Liver (tissue), 9 donors: ENCODE measurements around the gene LIMCH1. TPM values are rescaled to one million over a fixed set of nuclear protein-coding genes. Genes with fewer than 3 reads are reported as not detected.

Experiments
- DNase-seq: peaks from one replicate; pipeline ENCODE4 v3.0.0-alpha.2; 2017; ENCODE audit warnings: low spot score
- H3K27ac ChIP-seq, 2 donors: one replicate each; pipeline ENCODE4 v1.7.0; 2013; ENCODE audit warnings: inconsistent platforms in 2 of 2, low read length in 2 of 2, control low read depth in 1 of 2, low read depth in 1 of 2, mild to moderate bottlenecking in 1 of 2
- H3K27me3 ChIP-seq, 4 donors: one replicate each; pipeline versions ENCODE4 v1.6.1 to v1.7.0; 2013; ENCODE audit warnings: low read length in 3 of 4, inconsistent platforms in 1 of 4, mild to moderate bottlenecking in 1 of 4, moderate library complexity in 1 of 4; ENCODE audit not compliant: control insufficient read depth in 4 of 4, insufficient read depth in 4 of 4
- H3K36me3 ChIP-seq, 4 donors: one replicate each; pipeline versions ENCODE4 v1.6.1 to v1.7.0; 2013; ENCODE audit warnings: low read length in 3 of 4, mild to moderate bottlenecking in 3 of 4, low read depth in 1 of 4, moderate library complexity in 1 of 4; ENCODE audit not compliant: control insufficient read depth in 4 of 4, insufficient read depth in 3 of 4
- H3K4me1 ChIP-seq, 4 donors: one replicate each; pipeline versions ENCODE4 v1.6.1 to v1.7.0; 2013; ENCODE audit warnings: low read length in 3 of 4, mild to moderate bottlenecking in 3 of 4, moderate library complexity in 1 of 4; ENCODE audit not compliant: control insufficient read depth in 4 of 4, insufficient read depth in 4 of 4
- H3K4me3 ChIP-seq, 3 donors: one replicate each; pipeline versions ENCODE4 v1.6.1 to v1.7.0; 2013; ENCODE audit warnings: low read length in 3 of 3, control low read depth in 1 of 3, low read depth in 1 of 3, mild to moderate bottlenecking in 1 of 3
- H3K9ac ChIP-seq, 2 donors: one replicate each; pipeline ENCODE4 v1.7.0; 2013; ENCODE audit warnings: low read length in 2 of 2, mild to moderate bottlenecking in 2 of 2, moderate library complexity in 2 of 2, control low read depth in 1 of 2, low read depth in 1 of 2
- H3K9me3 ChIP-seq, 4 donors: one replicate each; pipeline versions ENCODE4 v1.6.1 to v1.7.0; 2013; ENCODE audit warnings: low read length in 3 of 4; ENCODE audit not compliant: control insufficient read depth in 4 of 4
- CTCF ChIP-seq: fragments of 150-350 bp; IDR thresholded peaks from 2 replicates; pipeline ENCODE4 v1.5.1; 2017; ENCODE audit warnings: improper control_type of control experiment, low read depth, low read length; ENCODE audit not compliant: missing input control
- EGR1 ChIP-seq, 2 donors: IDR thresholded peaks; 2 replicates each; pipeline ENCODE4 v1.6.1; 2016 to 2018; ENCODE audit warnings: antibody characterized with exemption in 2 of 2, low read depth in 2 of 2
- FOXA1 ChIP-seq: IDR thresholded peaks from 2 replicates; pipeline ENCODE4 v1.6.1; 2016; ENCODE audit warnings: antibody characterized with exemption
- HNF4G ChIP-seq: IDR thresholded peaks from 2 replicates; pipeline ENCODE4 v1.6.1; 2016; ENCODE audit warnings: antibody characterized with exemption
- MAX ChIP-seq: IDR thresholded peaks from 2 replicates; pipeline ENCODE4 v1.6.1; 2016; ENCODE audit warnings: antibody characterized with exemption
- REST ChIP-seq: IDR thresholded peaks from 2 replicates; pipeline ENCODE4 v1.6.1; 2016; ENCODE audit warnings: antibody characterized with exemption, mild to moderate bottlenecking
- WGBS: extraction: QIAGEN DNeasy Blood & Tissue Kit; methylation state at CpG from one replicate; pipeline ENCODE4 v1.1.7; 2013; 5-methylcytosine and 5-hydroxymethylcytosine counted together
- polyA plus RNA-seq, 2 donors: library from polyadenylated mRNA; stranded (reverse) in 1 of 2; unstranded in 1 of 2; fragments of 200-250 nt in 1 of 2; fragments of >200 nt in 1 of 2; fragmentation: Nextera tagmentation in 1 of 2; extraction: Ambion mirVana in 1 of 2; gene quantifications; one replicate each; pipeline versions ENCODE4 v1.2.1 to v1.2.3, GENCODE V29; 2013 to 2015
- total RNA-seq, 2 donors: library from RNA; depleted of rRNA; stranded (reverse); fragments of >200 nt; gene quantifications; one replicate each; pipeline ENCODE4 v1.2.3, GENCODE V29; 2014
- donor health status: healthy.
- donor health status: healthy.
- donor health status: healthy.
- donor health status: healthy.
- donor health status: healthy.

Gene LIMCH1
- total and polyA plus RNA-seq, 4 donors, result 2.0 to 30.6 (median 8.1) TPM

- TF ChIP-seq FOXA1, result no peak
- no peak overlapping the region for H3K9ac ChIP-seq
- H3K36me3 ChIP-seq, result peaks cover 0 to 3% (median under 1%) of the 10 kb centered on the region in 4 donors
- 66% methylated on average over 1 of the region's 1 CpG for WGBS
- H3K27ac ChIP-seq, result no peak overlapping the region
- no peak overlapping the region for H3K4me3 ChIP-seq
- H3K27me3 ChIP-seq, result no peaks in the 10 kb centered on the region
- no peaks in the 10 kb centered on the region for H3K9me3 ChIP-seq
- peaks cover 0 to 6% (median 3%) of the 10 kb centered on the region in 4 donors for H3K4me1 ChIP-seq
- DNase-seq, result no peak
These were observed 75.9 kb downstream of the LIMCH1 start for GRCh38 chr4:41613821-41614220.

- no peak for TF ChIP-seq FOXA1
- Histone ChIP-seq H3K4me1 (peaks cover 0 to 6% (median 3%) of the 10 kb centered on the region in 4 donors), H3K4me3 (no peak overlapping the region), H3K9me3 (no peaks in the 10 kb centered on the region), H3K36me3 (peaks cover 0 to 6% (median 2%) of the 10 kb centered on the region in 4 donors), H3K27ac (no peak overlapping the region), H3K27me3 (no peaks in the 10 kb centered on the region), H3K9ac (no peak overlapping the region)
- WGBS, result 86% methylated on average over 2 of the region's 2 CpGs
- DNase-seq, result no peak
These were observed 76.6 kb downstream of the LIMCH1 start for GRCh38 chr4:41614519-41614918.

GRCh38 chr4:41619161-41619560 is 81.2 kb downstream of the LIMCH1 start:
- DNase-seq, result no peak
- H3K27me3 ChIP-seq, result no peaks in the 10 kb centered on the region
- peaks cover 0 to 10% (median under 1%) of the 10 kb centered on the region in 4 donors for H3K36me3 ChIP-seq
- H3K27ac ChIP-seq, result no peak overlapping the region
- no peak overlapping the region for H3K4me3 ChIP-seq
- WGBS, result 89% methylated on average over 16 of the region's 16 CpGs
- H3K9me3 ChIP-seq, result no peaks in the 10 kb centered on the region
- TF ChIP-seq FOXA1 (no peak), EGR1 (IDR thresholded peaks at IDR 0.05; ENCODE audit: low read depth in 2 of 2) (no peak), MAX (no peak), CTCF (no peak), REST (no peak), HNF4G (no peak)
- H3K4me1 ChIP-seq, result no peaks in the 10 kb centered on the region
- no peak overlapping the region for H3K9ac ChIP-seq
